ENCODE results near the gene SEMA4C.
"Not testable (repeated sequence)": the region's sequence is repeated elsewhere in the genome, so short reads cannot be mapped to it uniquely, and the experiment has no call there.

Gene SEMA4C

GRCh38 chr2:96897491-96898134 is 27.7 kb upstream of the SEMA4C start:
- DNase-seq = no peak

GRCh38 chr2:96895746-96896651 is 26.1 kb upstream of the SEMA4C start:
- peak in 2 of 51 donors; percentile 14 to 57 for DNase-seq

GRCh38 chr2:96895032-96895745 is 25.3 kb upstream of the SEMA4C start:
- DNase-seq = peak in 18 of 51 donors; percentile 23 to 67 (median 40)

GRCh38 chr2:96894151-96894531 is 24.3 kb upstream of the SEMA4C start:
- DNase-seq = no peak

- peak in 5 of 51 donors; percentile 16 to 39 (median 22) for DNase-seq
These were observed 23.6 kb upstream of the SEMA4C start for GRCh38 chr2:96893289-96894150.

- peak in 12 of 51 donors; percentile 24 to 64 (median 43) for DNase-seq
These were observed 21.9 kb upstream of the SEMA4C start for GRCh38 chr2:96891591-96892333.

- DNase-seq = no peak
These were observed 21.0 kb upstream of the SEMA4C start for GRCh38 chr2:96890726-96891385.

GRCh38 chr2:96890252-96890651 is 20.4 kb upstream of the SEMA4C start:
- DNase-seq = no peak

- not testable (repeated sequence) for DNase-seq
These were observed 19.6 kb upstream of the SEMA4C start for GRCh38 chr2:96889502-96889901.

- peak in 34 of 51 donors; percentile 34 to 78 (median 60) for DNase-seq
These were observed 18.5 kb upstream of the SEMA4C start for GRCh38 chr2:96888072-96889011.

GRCh38 chr2:96887493-96888012 is 17.7 kb upstream of the SEMA4C start:
- peak in 14 of 51 donors; percentile 22 to 66 (median 40) for DNase-seq

- DNase-seq = no peak
These were observed 15.8 kb upstream of the SEMA4C start for GRCh38 chr2:96885432-96886347.

- no peak for DNase-seq
These were observed 14.6 kb upstream of the SEMA4C start for GRCh38 chr2:96884299-96885094.

- DNase-seq = no peak
These were observed 13.4 kb upstream of the SEMA4C start for GRCh38 chr2:96883306-96883705.

- DNase-seq = no peak
These were observed 13.0 kb upstream of the SEMA4C start for GRCh38 chr2:96882906-96883305.

- DNase-seq = no peak
These were observed 12.3 kb upstream of the SEMA4C start for GRCh38 chr2:96882230-96882629.
